GM23338 (cell line): ENCODE measurements around the gene MAPT.

Experiments
- CREB1 ChIP-seq: fragments of 250-450 bp; sonication (Bioruptor Pico); IDR thresholded peaks from 2 replicates; pipeline ENCODE4 v1.5.0; 2020; ENCODE audit warnings: low read depth, mild to moderate bottlenecking, moderate library complexity
- ETS1 ChIP-seq: IDR thresholded peaks from 2 replicates; pipeline ENCODE4 v1.6.1; 2016; ENCODE audit warnings: antibody characterized with exemption
- EZH2 ChIP-seq: fragments of 200-600 bp; sonication (generic); IDR thresholded peaks from one replicate; pipeline ENCODE4 v1.8.0; 2017; ENCODE audit warnings: antibody characterized with exemption, mild to moderate bottlenecking, low read depth; ENCODE audit not compliant: unreplicated experiment
- EZH2phosphoT487 ChIP-seq: fragments of 200-600 bp; sonication (generic); IDR thresholded peaks from one replicate; pipeline ENCODE4 v1.8.1; 2018; ENCODE audit warnings: antibody characterized with exemption; ENCODE audit not compliant: unreplicated experiment
- JUNB ChIP-seq: IDR thresholded peaks from one replicate; pipeline ENCODE4 v1.6.1; 2016; ENCODE audit warnings: antibody characterized with exemption; ENCODE audit not compliant: unreplicated experiment
- NANOG ChIP-seq: IDR thresholded peaks from 2 replicates; pipeline ENCODE4 v1.6.1; 2016; ENCODE audit warnings: antibody characterized with exemption, borderline replicate concordance
- POLR2AphosphoS5 ChIP-seq: IDR thresholded peaks from 2 replicates; pipeline ENCODE4 v1.6.1; 2016; ENCODE audit warnings: antibody characterized with exemption, low read depth
- STAT1 ChIP-seq: IDR thresholded peaks from one replicate; pipeline ENCODE4 v1.6.1; 2016; ENCODE audit warnings: antibody characterized with exemption; ENCODE audit not compliant: unreplicated experiment
- ZNF331 ChIP-seq: fragments of 250-450 bp; sonication (Bioruptor Pico); IDR thresholded peaks from 2 replicates; pipeline ENCODE4 v1.5.0; 2020; ENCODE audit warnings: low read depth, mild to moderate bottlenecking, moderate library complexity
- TF ChIP-seq, protein P1 (sequence below), 2 experiments: fragments of 200-600 bp in 1 of 2; sonication (generic) in 1 of 2; conservative IDR thresholded peaks; 2 replicates each; pipeline versions ENCODE4 v1.5.1 to v1.6.1; 2016 to 2017; ENCODE audit warnings: antibody characterized with exemption in 2 of 2, low read depth in 2 of 2, mild to moderate bottlenecking in 2 of 2, moderate library complexity in 1 of 2
- TF ChIP-seq, protein P2 (sequence below): IDR thresholded peaks from one replicate; pipeline ENCODE4 v1.6.1; 2018; ENCODE audit warnings: antibody characterized with exemption; ENCODE audit not compliant: unreplicated experiment

GRCh38 chr17:45848868-45849535 lies 45.4 kb upstream of the MAPT start:
- TF ChIP-seq, protein P1, sequence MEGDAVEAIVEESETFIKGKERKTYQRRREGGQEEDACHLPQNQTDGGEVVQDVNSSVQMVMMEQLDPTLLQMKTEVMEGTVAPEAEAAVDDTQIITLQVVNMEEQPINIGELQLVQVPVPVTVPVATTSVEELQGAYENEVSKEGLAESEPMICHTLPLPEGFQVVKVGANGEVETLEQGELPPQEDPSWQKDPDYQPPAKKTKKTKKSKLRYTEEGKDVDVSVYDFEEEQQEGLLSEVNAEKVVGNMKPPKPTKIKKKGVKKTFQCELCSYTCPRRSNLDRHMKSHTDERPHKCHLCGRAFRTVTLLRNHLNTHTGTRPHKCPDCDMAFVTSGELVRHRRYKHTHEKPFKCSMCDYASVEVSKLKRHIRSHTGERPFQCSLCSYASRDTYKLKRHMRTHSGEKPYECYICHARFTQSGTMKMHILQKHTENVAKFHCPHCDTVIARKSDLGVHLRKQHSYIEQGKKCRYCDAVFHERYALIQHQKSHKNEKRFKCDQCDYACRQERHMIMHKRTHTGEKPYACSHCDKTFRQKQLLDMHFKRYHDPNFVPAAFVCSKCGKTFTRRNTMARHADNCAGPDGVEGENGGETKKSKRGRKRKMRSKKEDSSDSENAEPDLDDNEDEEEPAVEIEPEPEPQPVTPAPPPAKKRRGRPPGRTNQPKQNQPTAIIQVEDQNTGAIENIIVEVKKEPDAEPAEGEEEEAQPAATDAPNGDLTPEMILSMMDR (conservative IDR thresholded peaks at IDR 0.05; ENCODE audit: low read depth in 2 of 2), result no peak
- TF ChIP-seq POLR2AphosphoS5, result no peak
- TF ChIP-seq, protein P2, sequence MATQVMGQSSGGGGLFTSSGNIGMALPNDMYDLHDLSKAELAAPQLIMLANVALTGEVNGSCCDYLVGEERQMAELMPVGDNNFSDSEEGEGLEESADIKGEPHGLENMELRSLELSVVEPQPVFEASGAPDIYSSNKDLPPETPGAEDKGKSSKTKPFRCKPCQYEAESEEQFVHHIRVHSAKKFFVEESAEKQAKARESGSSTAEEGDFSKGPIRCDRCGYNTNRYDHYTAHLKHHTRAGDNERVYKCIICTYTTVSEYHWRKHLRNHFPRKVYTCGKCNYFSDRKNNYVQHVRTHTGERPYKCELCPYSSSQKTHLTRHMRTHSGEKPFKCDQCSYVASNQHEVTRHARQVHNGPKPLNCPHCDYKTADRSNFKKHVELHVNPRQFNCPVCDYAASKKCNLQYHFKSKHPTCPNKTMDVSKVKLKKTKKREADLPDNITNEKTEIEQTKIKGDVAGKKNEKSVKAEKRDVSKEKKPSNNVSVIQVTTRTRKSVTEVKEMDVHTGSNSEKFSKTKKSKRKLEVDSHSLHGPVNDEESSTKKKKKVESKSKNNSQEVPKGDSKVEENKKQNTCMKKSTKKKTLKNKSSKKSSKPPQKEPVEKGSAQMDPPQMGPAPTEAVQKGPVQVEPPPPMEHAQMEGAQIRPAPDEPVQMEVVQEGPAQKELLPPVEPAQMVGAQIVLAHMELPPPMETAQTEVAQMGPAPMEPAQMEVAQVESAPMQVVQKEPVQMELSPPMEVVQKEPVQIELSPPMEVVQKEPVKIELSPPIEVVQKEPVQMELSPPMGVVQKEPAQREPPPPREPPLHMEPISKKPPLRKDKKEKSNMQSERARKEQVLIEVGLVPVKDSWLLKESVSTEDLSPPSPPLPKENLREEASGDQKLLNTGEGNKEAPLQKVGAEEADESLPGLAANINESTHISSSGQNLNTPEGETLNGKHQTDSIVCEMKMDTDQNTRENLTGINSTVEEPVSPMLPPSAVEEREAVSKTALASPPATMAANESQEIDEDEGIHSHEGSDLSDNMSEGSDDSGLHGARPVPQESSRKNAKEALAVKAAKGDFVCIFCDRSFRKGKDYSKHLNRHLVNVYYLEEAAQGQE, result no peak
- TF ChIP-seq EZH2, result no peak
- TF ChIP-seq EZH2phosphoT487, result no peak
- no peak for TF ChIP-seq STAT1
- no peak for TF ChIP-seq ETS1
- TF ChIP-seq ZNF331 (CRISPR knock-in tag), result no peak
- TF ChIP-seq CREB1 (CRISPR knock-in tag), result no peak
- no peak for TF ChIP-seq JUNB
- TF ChIP-seq NANOG, result no peak
